Measurements from ENCODE around the gene VTI1A.

DNA sequence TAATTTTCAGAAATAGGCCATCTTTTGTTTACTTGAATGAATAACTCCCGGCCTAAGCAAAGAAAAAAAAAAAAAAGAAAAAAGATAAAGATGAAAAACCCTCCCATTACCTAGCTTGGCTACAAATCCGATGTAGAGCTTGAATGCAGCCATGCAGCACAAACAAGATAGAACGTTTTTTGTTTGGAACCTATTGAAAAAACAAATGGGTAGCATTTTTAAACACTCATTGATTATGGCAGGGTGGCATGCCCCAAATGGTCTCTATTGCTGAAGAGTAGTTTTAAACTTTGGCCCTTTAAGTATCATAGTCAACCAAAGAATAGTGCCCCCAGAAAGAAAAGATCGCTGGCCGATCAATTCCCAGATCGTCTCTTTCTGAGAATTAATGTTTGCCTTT, 84.4 kb downstream of the VTI1A start:
- no peak for TF ChIP-seq ZNF664 (tag by site-specific recombination; IDR thresholded peaks at IDR 0.05)
- TF ChIP-seq, protein P1, sequence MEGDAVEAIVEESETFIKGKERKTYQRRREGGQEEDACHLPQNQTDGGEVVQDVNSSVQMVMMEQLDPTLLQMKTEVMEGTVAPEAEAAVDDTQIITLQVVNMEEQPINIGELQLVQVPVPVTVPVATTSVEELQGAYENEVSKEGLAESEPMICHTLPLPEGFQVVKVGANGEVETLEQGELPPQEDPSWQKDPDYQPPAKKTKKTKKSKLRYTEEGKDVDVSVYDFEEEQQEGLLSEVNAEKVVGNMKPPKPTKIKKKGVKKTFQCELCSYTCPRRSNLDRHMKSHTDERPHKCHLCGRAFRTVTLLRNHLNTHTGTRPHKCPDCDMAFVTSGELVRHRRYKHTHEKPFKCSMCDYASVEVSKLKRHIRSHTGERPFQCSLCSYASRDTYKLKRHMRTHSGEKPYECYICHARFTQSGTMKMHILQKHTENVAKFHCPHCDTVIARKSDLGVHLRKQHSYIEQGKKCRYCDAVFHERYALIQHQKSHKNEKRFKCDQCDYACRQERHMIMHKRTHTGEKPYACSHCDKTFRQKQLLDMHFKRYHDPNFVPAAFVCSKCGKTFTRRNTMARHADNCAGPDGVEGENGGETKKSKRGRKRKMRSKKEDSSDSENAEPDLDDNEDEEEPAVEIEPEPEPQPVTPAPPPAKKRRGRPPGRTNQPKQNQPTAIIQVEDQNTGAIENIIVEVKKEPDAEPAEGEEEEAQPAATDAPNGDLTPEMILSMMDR (tag by site-specific recombination; IDR thresholded peaks at IDR 0.05): no peak
- no peak for TF ChIP-seq SETDB1 (IDR thresholded peaks at IDR 0.05; ENCODE audit: insufficient read length, low read length)
- TF ChIP-seq OVOL3 (tag by site-specific recombination; IDR thresholded peaks at IDR 0.05): no peak
- no peak for TF ChIP-seq IKZF3 (tag by site-specific recombination; IDR thresholded peaks at IDR 0.05)
- no peak for TF ChIP-seq ZBTB20 (tag by site-specific recombination; IDR thresholded peaks at IDR 0.05)
- TF ChIP-seq SP2 (tag by site-specific recombination; IDR thresholded peaks at IDR 0.05): no peak
- TF ChIP-seq, protein P2, sequence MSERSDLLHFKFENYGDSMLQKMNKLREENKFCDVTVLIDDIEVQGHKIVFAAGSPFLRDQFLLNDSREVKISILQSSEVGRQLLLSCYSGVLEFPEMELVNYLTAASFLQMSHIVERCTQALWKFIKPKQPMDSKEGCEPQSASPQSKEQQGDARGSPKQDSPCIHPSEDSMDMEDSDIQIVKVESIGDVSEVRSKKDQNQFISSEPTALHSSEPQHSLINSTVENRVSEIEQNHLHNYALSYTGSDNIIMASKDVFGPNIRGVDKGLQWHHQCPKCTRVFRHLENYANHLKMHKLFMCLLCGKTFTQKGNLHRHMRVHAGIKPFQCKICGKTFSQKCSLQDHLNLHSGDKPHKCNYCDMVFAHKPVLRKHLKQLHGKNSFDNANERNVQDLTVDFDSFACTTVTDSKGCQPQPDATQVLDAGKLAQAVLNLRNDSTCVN (tag by site-specific recombination; optimal IDR thresholded peaks at IDR 0.05): no peak
- TF ChIP-seq ZSCAN16 (tag by site-specific recombination; IDR thresholded peaks at IDR 0.05): no peak
- no peak for TF ChIP-seq ZBTB48 (tag by site-specific recombination; IDR thresholded peaks at IDR 0.05)
- TF ChIP-seq, protein P3, sequence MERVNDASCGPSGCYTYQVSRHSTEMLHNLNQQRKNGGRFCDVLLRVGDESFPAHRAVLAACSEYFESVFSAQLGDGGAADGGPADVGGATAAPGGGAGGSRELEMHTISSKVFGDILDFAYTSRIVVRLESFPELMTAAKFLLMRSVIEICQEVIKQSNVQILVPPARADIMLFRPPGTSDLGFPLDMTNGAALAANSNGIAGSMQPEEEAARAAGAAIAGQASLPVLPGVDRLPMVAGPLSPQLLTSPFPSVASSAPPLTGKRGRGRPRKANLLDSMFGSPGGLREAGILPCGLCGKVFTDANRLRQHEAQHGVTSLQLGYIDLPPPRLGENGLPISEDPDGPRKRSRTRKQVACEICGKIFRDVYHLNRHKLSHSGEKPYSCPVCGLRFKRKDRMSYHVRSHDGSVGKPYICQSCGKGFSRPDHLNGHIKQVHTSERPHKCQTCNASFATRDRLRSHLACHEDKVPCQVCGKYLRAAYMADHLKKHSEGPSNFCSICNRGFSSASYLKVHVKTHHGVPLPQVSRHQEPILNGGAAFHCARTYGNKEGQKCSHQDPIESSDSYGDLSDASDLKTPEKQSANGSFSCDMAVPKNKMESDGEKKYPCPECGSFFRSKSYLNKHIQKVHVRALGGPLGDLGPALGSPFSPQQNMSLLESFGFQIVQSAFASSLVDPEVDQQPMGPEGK (tag by site-specific recombination; IDR thresholded peaks at IDR 0.05): no peak
- no peak for TF ChIP-seq ZNF843 (tag by site-specific recombination; IDR thresholded peaks at IDR 0.05)
